Astrocyte of the hippocampus (primary cell): ENCODE results near the gene MACROH2A1.

ENCODE experiments used
- DNase-seq: peaks from one replicate; pipeline ENCODE4 v3.0.0; 2011; ENCODE audit warnings: low read depth, low spot score

The MACROH2A1 gene

DNA sequence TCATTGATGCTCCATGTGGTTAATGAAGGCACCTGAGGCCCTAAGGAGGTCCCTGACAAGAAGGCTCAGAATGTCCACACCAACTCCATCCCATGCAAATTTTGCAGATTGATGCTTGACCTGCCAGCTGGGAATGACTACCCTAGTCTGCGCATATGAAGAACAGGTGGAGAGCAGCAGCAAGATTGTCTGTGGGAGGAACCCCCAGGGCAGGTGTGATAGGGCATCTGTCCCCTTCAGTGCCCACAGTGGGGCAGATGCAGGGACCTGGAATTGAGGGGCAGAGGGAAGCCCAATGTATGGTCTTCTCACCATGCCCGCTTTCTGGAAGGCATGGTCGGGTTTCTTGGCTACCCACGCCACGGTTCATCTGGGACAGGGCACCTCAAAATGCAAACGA lies 79.6 kb downstream of the MACROH2A1 start:
- no peak for DNase-seq

DNA sequence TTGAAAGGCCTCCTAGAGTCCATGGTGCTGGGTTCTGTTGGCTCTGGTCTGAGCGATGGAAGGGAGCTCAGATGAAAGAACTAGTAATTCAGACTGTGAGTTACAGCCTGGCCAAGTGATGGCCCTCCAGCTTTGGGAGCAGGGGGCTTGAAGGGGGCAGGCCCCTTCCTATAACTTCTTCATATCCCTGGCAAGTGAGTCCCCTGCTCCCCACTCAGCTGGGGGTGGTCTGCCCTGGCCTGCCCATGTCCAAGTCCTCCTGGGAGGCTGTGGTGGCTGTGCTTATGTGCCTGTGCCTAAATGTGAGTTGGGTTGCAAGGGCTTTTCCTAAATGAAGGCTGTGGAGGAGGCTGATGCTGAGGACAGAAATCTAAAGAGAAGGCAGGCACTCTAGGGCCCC lies 80.1 kb downstream of the MACROH2A1 start:
- DNase-seq = no peak

DNA sequence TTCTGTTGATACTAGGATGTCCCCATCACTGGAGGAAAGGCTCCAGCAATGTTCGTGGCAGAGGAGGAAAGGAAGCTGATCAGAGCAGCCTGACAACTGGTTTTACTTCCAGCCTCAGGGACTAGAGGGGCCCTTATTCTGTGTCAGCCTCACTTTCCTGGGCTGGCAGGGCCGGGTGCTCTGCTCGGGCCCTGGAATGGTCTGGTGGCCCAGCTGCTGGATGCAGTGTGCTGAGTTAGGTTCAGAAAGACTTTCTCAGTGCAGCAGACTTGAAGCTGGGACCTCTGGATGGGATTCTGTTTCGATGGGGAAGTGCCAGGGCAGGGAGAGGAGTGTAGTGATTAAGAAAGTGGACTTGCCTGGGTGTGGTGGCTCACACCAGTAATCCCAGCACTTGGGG lies 81.0 kb downstream of the MACROH2A1 start:
- DNase-seq = no peak

DNA sequence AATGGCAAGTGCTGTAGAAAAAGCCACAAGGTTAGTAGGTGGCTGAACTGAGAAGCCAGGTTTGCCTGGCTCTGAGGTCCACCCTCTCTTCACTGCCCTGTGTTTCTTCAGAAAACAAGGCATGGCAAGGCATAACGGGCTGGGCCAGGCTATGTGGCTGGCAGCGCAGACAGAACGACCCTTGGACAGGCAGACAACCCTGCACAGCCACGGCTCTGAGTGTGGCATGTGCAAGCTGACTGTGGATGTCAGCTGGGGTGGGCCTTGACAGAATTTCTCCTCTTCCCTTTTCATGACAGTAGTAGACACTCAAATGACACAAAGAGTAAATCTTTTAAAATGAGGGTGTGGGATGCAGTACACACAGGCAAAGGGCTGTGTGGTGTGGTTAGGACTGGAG lies 81.7 kb downstream of the MACROH2A1 start:
- no peak for DNase-seq

DNA sequence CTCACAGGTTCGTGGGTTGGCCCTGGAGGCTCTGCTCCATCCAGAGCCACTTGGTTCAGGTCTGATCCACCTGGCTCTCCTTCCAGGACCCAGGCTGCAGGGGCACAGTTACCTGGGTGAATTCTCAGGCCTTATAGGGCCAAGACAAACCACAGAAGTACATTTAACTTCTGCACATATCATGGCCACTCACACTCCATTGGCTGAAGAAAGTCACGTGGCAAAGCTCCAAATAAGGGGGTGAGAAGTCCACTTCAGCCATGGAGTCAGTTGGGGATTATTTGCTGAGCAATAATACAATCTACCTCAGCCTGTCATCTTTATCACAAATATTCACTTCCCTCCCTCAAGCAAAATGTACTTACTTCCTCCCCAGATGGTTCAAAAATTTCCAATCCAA lies 83.6 kb downstream of the MACROH2A1 start:
- no peak for DNase-seq

DNA sequence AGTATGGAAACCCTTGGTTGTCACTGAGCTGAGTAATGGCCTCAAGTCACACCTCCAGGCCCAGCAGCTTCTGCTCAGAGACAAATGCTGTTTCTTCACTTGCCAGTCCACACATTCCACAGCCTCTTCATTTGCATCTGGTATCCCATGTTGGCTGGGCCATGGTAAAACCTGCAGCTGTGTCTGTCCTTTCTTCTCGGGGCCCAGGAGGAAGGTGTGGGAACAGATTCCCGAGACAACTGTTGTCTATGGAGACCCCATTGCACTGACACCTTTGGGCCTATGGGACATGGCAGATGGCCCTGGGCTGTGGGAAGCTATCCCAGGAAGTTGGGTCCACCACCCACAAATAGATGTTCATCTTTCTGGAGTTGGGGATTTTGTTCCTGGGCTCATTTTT lies 85.1 kb downstream of the MACROH2A1 start:
- no peak for DNase-seq

DNA sequence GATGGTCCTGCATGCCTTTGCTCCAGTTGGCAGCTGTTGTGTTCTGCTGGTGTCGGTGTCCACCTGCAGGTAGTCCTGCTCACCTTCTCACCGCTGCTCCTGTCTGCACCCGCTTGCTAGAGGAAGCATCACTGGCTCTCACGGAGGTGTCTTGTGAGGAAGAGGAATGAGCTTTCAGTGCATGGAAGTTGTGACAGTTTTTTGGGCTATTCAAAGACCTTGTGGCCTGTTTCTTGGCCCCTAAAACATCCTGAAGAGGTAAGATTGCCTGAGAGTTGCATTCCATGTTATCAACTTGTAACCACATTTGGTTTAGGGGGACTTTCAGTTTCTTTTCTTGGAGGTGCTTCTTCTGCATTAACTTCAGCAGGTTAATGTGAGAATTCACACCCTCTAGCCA lies 85.6 kb downstream of the MACROH2A1 start:
- no peak for DNase-seq

DNA sequence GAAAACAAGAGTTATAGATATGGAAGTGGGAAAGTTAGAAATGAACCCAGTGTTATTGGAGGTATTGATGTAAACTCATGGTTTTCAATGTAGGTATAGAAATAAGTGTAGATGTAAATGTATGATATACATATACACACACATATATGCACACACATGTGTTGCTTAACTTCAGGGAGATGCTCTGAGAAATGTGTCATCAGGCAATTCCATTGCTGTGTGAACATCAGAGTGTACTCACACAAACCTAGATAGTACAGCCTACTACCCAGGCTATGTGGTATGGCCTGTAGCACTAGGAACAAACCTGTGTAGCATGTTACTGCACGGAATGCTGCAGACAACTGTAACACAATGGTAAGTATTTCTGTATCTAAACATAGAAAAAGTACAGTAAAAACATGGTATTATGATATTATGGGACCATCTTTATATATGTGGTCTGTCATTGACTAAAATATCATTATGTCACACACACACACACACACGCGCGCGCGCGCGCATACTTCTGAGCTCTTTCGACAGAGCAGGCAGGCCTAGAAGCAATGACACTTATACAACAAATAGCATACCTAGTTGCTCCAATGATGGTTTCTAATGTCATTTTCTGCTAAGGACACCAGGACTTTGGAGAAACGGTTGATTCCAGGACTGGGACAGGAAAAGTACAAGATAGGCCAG lies 86.6 kb downstream of the MACROH2A1 start:
- no peak for DNase-seq

DNA sequence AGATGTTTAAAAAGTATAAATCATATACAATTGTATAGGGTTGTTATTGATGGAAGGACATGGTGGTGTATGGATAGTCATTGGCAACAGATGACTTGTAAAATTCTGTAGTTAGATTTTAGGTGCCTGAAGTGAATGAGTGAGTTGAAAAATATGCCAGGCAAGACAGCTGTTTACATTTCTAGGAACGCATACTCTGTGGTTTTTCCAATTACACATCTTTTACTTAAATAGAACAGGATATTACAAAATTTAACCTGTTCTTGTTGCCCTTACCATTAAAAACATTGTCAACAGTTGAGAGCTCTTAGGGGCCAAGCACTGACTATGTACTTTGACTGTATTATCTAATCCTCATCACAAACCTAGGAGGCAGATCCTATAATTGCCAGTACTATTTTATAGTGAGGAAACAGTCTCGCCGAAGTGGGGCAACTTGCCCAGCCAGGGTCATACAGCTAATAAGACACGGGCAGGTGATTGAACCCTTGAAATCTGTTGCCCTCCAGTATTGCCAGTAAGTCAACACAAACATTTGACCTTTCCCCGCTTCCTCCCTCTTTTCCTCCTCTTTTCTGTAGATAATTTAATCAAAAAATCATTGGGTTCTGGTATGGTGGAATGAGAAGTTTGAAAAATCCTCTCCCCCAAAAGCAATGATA lies 88.6 kb downstream of the MACROH2A1 start:
- DNase-seq = no peak

DNA sequence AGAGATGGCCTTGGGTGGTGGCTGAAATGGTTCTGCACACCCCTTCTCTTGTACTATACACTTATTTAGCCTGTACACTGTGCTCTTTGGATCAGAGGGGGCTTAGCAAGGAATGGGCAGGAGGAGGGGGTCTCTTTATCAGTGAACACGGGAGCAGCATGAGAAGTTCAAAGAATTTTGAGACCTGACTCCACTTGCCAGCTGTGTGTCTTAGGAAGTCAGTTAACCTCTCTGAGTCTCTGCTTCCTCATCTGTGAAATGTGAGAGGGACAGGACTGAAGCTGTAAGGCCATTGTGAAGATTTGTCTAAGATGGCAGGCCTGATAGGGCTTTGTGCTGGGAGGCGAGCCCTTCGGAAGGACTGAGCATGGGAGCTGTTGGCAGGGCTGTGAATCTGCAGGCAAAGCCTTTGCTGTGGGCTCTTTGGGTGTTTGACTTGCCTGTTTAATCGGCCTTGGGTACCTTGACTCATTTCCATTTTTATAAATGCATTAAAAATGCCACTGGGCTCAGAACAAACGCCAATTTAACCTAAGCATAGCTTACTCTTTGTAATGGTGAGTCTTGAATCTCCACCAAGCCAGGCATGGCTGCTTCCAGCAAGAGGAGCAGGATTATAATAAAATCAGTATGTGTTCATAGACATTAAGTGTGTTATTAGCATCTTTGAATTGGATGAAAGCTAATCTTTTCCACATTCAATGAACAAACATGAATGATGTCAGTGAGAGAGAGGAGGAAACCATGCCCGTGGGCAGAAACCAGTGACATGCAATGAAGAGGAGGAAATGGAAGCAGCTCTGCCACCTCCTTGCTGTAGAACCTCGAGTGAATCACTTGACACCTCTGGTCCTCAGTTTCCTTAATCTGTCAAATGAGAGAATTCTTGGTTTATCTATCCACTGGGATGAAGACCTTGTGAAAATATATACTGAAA lies 89.4 kb downstream of the MACROH2A1 start:
- DNase-seq = no peak

DNA sequence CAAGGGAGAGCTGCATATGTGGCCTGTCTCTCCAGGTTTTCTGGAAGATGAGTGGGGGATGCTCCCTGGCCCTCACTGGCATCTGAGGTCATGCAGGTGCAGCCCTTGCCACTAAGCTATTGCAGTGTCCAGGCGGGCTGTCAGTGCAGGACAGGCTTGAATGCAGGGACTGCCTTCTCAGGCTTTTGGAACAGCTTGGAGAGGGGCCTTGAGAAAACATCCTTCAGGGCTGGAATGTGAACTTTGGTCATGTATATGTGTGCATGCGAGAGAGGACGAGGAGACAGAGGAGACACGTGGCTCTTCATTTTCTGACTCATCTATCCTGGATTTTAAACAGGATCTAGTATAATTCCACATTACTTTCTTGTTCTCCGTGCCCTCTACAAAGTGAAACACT lies 90.3 kb downstream of the MACROH2A1 start:
- DNase-seq = no peak

DNA sequence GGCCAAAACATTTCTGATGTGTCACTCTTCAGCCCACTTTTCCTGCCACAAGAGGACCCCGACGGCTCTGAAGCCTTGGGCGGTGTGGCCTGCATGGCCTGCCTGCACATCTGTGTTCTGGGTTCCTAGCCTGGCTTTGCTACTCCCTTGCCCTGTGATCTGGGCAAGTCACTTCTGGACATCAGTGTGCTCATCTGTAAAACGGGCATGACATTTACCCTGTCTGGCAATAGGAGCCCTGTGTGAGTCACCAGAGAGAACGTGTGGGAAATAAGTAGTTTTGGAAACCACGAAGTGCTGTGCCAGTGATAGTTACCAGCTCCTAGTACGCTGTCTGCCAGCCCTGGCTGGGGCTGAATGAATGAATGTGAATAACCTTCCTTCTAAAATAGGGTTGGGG lies 90.8 kb downstream of the MACROH2A1 start:
- DNase-seq = peak; percentile 39

DNA sequence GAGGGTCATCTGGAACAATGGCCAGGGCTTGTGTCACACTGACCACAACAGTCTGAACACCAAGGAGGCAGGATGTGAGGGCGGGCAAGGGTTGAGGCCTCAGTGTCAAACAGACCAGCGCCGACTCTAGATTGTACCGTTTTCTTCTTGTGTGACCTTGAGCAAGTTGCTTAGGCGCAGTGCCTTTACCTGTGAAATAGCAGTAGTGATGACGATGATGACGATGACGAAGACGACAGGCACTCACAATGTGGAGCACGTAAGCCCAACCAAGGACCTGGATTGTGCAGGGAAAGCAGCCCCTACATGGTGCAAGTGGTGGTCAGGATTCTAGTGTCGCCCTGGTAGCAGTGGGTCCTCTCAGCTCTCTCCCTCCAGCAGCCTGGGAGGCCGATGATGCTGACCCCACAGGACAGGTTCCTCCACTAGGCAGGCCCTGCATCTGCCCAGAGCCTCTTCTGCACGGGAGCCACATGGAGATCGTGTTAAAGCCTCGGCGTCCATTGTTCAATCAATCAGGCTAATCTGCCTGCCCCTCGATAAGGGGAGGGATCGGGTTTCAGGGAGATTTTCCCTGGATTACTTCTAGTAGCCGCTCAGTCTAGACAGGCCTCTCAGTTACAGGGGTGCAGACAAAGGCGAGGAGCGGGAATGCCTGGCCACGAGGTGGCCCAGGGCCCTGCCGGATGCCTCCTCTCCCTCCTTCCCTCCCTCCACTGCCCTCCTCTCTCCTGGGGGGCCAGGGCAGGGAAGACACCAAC lies 91.7 kb downstream of the MACROH2A1 start:
- no peak for DNase-seq

DNA sequence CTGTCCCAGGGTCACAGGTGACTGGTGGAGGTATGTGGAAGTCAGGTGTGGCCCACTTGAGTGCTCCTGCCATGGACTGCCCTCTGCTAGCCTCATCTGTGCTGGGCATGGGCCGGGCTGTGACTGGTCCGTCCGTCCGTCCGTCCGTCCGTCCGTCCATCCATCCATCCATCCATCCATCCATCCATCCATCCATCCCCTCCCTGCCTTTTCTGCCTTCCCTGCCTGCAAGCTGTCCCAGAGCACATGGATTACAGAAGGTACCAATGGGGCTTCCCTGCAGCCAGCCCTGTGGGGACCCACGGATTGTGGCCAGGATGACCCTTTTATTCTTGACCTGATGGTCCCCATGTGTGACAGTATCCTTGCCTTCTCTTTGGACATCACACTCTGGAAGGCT lies 92.5 kb downstream of the MACROH2A1 start:
- DNase-seq = no peak

DNA sequence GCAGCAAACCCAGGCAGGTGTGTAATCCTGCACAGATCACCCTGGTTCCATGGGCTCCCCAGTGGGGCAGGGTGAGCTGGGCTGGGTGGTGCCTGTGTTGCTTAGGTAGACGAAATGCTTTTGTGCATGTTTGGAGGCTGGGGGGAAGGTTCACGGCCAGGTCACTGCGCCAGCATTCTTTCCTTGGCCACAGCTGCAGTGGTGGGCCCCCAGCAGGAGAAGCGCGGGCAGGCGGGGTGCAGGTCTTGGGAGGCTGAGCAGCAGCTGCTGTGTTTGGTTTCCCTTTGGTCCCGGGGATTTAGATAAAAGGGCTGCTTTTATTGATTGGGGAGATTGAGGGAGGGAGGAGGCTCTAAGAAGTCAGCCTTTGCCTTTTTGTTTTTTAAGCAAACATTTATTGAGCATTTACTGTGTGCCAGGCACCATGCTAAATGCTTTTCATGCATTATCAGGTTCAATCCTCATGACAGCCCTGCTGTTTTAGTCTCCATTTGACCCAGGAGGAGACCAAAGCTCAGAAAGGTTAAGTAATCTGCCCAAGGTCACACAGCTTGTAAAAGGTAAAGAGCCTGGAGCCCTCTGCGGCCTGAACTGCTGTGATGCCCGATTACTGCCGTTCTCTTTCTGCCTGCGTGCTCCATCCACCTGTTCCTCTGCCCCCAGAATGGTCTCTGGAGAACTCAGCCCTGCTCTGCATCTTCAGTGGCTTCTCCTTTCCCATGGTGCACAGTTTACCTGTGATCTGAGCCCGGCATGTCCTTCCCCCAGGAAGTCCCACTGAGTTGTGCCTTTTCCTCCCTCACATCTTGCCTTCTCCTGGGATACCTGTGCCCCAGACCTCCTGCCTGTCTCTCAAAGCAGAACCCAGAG lies 94.4 kb downstream of the MACROH2A1 start:
- DNase-seq = peak; percentile 67

DNA sequence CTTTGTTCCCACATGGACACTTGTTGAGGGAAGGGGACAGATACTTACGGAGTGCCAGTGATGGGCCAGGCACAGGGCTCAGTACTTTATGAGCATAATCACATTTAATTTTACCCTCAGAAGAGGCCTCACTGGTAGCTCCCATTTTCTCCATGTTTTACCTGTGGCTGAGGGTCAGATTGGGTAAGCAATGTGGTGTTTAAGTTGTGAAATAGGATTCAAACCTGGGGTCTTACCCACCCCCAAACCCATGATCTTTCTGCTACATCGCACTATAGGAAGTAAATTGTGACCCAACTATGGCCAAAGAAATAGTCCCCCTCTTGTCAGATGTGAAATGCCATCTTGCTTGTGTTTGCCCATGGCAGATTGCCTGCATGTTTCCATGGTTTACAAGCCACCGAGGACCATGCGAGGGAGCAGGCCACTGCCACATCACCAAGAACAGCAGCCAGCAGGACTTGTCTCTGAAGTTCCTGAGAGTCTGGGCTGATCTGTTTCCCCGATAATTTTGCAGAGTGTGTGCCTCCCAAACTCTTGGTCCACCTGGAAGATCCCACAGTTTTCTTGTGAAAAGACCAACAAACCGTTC lies 95.4 kb downstream of the MACROH2A1 start:
- no peak for DNase-seq

DNA sequence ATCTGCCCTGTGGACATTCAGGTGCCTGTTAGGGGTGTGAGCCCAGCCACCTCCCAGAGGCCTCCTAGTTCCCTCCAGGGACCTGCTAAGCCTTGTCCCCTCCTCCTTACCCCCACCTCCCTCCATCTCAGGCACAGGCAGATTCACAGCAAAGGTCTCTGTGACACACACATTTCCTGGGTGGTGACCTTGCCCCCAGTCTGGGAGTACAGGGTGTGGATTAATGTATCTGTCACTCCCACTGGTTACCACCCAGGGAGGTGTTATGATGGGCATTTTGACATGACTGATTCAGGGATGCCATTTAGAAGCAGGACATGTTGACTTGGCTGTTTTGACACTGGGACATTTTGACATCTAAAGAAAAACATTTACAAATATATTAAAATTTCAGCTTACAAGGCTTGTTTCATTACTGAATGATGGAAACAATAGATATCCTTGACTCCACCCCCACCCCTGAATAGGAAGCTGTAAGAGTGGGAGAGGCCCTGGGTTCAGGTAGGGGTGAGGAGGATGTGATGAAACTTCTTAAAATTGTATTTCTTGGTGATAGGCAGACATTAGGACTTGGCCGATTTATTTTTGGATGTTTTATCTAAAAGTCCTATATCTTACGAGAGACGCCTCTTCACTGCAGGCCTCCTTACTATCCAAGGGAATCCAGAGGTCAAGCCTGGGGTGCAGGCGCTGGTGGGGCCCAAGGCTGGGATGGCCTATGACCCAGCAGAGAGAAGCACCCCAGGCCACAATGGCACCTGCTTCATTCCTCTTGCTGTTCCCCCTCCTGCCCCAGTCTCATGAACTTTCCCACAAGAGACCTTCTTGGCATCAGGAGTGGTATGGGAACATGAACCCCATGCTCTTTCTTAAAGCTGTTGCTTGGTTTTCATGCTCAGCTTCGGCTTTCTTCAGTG lies 101.9 kb downstream of the MACROH2A1 start:
- DNase-seq = no peak

DNA sequence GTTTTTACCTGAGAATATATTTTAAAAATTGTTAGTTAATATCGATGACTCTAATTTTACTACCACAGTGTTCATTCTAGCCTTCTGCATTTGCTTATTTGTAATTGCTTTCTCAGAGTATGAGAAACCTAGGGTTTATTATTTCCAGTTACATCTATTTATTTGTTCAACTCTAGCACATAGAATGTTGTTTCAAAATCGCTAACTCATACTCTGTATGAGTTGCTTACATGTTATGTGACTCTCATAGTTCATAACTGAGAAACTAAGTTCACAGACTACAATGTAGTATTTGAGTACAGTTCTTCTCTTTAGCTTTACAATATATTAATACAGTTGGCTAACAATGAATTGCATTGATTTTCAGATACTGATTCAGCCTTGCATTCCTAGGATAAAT lies 103.2 kb downstream of the MACROH2A1 start:
- DNase-seq = no peak

DNA sequence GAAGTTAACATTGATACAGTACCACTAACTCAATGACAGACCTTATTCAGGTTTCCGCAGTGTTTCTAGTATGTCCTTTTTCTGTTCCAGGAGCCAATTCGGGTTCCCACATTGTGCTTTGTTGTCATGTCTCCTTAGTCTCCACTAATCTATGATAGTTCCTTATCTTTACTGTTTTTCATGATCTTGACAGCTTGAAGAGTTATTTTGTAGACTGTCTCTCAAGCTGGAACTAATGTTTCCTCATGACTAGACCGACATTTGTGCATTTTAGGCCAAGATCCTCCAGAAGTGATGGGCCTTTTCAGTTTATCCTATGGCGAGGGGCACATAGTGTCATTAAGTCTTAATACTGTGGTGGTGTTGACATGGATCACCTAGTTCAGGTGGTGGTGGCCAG lies 104.2 kb downstream of the MACROH2A1 start:
- no peak for DNase-seq
